Neural cell (in vitro differentiated cells): Measurements from ENCODE around the gene CLEC10A.

Experiments used
- CTCF ChIP-seq: fragments of 450-650 bp; IDR thresholded peaks from 2 replicates; pipeline ENCODE4 v1.5.1; 2014; ENCODE audit warnings: antibody characterized with exemption, mild to moderate bottlenecking, moderate library complexity; ENCODE audit not compliant: poor library complexity, severe bottlenecking
- MXI1 ChIP-seq: fragments of 450-650 bp; conservative IDR thresholded peaks from 2 replicates; pipeline ENCODE4 v1.6.1; 2014; ENCODE audit warnings: antibody characterized with exemption, mild to moderate bottlenecking; ENCODE audit not compliant: poor library complexity, severe bottlenecking
- SMC3 ChIP-seq: fragments of 450-650 bp; conservative IDR thresholded peaks from 2 replicates; pipeline ENCODE4 v1.6.1; 2014; ENCODE audit warnings: antibody characterized with exemption, mild to moderate bottlenecking, moderate library complexity; ENCODE audit not compliant: poor library complexity

- no peak for TF ChIP-seq CTCF
- no peak for TF ChIP-seq SMC3
- no peak for TF ChIP-seq MXI1
Observed at GRCh38 chr17:7043497-7044198, 36.4 kb downstream of the CLEC10A start, which contains the start of gene SLC16A11.
